GM21526 (cell line): ENCODE data around the gene LMCD1.

Experiments
- ATAC-seq: cut with Tn5 transposase; IDR thresholded peaks from one replicate; pipeline ENCODE4 v1.9.1; 2021; ENCODE audit warnings: moderate library complexity; ENCODE audit not compliant: unreplicated experiment, low FRiP score

LMCD1 gene

GRCh38 chr3:8556473-8556869 lies 54.8 kb downstream of the LMCD1 start:
- ATAC-seq, result no peak

GRCh38 chr3:8557298-8557697 lies 55.7 kb downstream of the LMCD1 start:
- no peak for ATAC-seq

GRCh38 chr3:8558645-8559044 lies 57.0 kb downstream of the LMCD1 start:
- no peak for ATAC-seq

GRCh38 chr3:8559351-8559750 lies 57.7 kb downstream of the LMCD1 start:
- no peak for ATAC-seq

- no peak for ATAC-seq
Measured at GRCh38 chr3:8560366-8561007, 58.9 kb downstream of the LMCD1 start.

- no peak for ATAC-seq
Measured at GRCh38 chr3:8561370-8561769, 59.7 kb downstream of the LMCD1 start.

GRCh38 chr3:8562081-8562595 lies 60.5 kb downstream of the LMCD1 start:
- ATAC-seq, result no peak

GRCh38 chr3:8563146-8563545 lies 61.5 kb downstream of the LMCD1 start:
- no peak for ATAC-seq

GRCh38 chr3:8563597-8563996 lies 62.0 kb downstream of the LMCD1 start:
- ATAC-seq, result no peak

GRCh38 chr3:8565376-8565775 lies 63.8 kb downstream of the LMCD1 start:
- no peak for ATAC-seq

- ATAC-seq, result no peak
Measured at GRCh38 chr3:8567784-8568575, 66.4 kb downstream of the LMCD1 start.

- ATAC-seq, result no peak
Measured at GRCh38 chr3:8571256-8571655, 69.6 kb downstream of the LMCD1 start.

GRCh38 chr3:8573342-8573926 lies 71.8 kb downstream of the LMCD1 start:
- ATAC-seq, result no peak

GRCh38 chr3:8574040-8574669 lies 72.5 kb downstream of the LMCD1 start:
- no peak for ATAC-seq

GRCh38 chr3:8574670-8575322 lies 73.2 kb downstream of the LMCD1 start:
- ATAC-seq, result no peak

- no peak for ATAC-seq
Measured at GRCh38 chr3:8575364-8576104, 73.9 kb downstream of the LMCD1 start.

GRCh38 chr3:8576436-8576835 lies 74.8 kb downstream of the LMCD1 start:
- ATAC-seq, result no peak

- no peak for ATAC-seq
Measured at GRCh38 chr3:8576841-8577571, 75.4 kb downstream of the LMCD1 start.

- no peak for ATAC-seq
Measured at GRCh38 chr3:8578282-8578681, 76.7 kb downstream of the LMCD1 start.
